HG03565 (cell line): ENCODE results near the gene NUP93.
A peak's percentile ranks its signal among the peaks of the same experiment; 100 is the strongest.

Experiments used
- ATAC-seq: cut with Tn5 transposase; IDR thresholded peaks from one replicate; pipeline ENCODE4 v1.9.1; 2021; ENCODE audit warnings: mild to moderate bottlenecking, moderate library complexity; ENCODE audit not compliant: unreplicated experiment

Gene NUP93

DNA sequence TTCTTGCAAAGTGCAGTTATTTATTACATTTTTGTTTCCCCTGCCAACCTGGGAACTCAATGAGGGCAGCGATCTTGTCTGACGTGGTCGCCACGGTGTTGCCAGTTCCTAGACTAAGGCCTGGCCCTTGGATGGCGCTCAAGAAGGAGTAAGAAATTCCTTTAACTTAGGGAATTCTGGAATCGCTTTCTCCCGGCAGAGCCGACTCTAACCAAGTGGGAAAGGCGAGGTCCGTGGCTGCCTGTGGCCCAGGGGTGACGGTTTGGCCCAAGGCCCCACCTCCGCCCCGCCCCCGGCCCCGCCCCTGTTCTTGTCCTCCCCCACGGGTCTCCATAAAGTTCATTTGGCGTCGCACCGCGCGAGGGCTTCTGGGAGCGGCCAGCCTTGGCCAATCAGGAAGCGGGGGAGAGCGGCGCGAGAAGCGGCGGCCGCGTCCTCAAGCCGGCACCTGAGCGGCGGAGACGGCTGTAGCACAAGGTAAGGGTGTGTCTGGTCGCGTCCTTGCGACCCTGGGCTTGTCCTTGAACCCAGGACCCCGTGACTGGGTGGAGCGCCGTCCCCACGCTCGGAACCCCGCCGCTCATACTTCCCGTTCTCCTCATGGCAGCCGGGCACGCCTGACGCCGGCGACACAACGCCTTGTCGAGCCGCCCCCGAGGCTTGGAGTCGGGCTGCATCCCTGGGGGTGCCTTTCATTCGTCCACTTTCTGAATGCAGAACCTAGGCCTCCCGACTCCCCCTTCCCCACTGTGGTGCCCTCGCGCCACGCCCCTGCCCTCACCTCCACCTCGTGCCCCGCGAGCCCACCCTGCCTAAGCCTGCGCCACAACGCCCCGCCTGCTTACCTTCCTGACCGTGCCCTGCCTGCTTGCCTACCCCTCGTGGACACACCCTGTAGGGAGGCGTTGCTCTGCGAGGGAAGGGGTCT is at the start of gene NUP93:
TSS of gene NUP93 (plus strand) at position 395 of the 928 bp plus-strand sequence. CDS start 18,119 bp downstream, outside the sequence.
- ATAC-seq, result peak; percentile 77

DNA sequence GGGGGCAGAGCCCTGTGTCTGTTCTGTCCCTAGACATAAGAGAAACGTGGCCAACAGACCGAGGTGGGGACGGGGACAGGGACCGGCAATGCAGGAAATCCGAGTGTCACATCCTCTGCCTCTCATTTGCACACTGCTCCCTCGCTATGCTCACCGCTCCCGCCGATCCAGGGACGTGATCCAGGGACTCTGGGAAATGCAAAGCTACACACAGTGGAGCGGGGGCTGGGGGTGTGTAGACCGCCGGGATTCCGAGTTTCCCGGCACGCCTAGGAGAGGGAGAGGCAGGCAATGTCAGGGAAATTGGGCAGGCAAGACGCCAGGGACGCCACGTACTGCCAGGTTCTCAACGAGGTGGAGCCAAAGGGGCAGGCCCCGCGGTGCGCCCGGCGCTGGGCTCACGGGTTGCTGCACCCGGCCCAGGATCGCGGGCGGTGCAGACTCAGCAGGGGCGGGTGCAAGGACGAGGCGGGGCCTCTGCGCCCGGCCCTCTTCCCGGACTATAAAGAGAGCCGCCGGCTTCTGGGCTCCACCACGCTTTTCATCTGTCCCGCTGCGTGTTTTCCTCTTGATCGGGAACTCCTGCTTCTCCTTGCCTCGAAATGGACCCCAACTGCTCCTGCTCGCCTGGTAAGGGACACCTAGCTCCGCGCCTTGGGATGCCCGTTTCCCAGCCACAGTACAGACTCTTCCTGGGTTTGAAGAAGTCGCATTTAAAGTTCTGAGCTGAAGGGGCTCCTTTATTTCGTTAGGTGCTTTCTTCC is 47.8 kb upstream of the NUP93 start, which contains the start of gene MT1X:
TSS of gene MT1X (plus strand) at position 532 of the 764 bp plus-strand sequence. CDS start at position 603, 71 bp downstream.
- ATAC-seq, result peak; percentile 94

- no peak for ATAC-seq
These were observed 47.1 kb upstream of the NUP93 start for GRCh38 chr16:56682703-56683397.

GRCh38 chr16:56683424-56684172 is 46.3 kb upstream of the NUP93 start:
- no peak for ATAC-seq

- ATAC-seq, result no peak
These were observed 45.5 kb upstream of the NUP93 start for GRCh38 chr16:56684256-56684925.

- ATAC-seq, result no peak
These were observed 44.9 kb upstream of the NUP93 start for GRCh38 chr16:56684926-56685590.

- ATAC-seq, result no peak
These were observed 43.2 kb upstream of the NUP93 start for GRCh38 chr16:56686758-56687157.

GRCh38 chr16:56688762-56689161 is 41.2 kb upstream of the NUP93 start:
- ATAC-seq, result no peak

DNA sequence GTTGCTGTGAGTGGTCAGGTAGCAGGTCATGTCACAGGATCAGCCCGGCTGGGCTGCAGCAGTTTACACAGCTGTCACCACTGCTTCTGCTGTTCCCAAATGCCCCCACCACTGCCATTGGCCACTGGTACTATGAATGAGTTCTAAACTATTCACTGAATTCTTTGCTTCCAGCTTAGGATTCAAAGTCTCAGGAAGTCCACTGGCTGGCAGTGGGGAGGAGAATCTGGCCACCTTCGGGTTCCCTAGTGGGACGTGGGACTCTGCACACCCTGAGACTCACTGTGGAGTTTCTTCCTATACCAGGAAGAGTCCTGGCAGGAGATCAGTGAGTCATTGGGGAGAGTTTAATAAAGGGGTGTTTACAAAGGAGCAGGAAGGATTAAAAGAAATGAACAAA is 40.8 kb upstream of the NUP93 start:
- no peak for ATAC-seq

- no peak for ATAC-seq
These were observed 39.4 kb upstream of the NUP93 start for GRCh38 chr16:56690420-56691122.

DNA sequence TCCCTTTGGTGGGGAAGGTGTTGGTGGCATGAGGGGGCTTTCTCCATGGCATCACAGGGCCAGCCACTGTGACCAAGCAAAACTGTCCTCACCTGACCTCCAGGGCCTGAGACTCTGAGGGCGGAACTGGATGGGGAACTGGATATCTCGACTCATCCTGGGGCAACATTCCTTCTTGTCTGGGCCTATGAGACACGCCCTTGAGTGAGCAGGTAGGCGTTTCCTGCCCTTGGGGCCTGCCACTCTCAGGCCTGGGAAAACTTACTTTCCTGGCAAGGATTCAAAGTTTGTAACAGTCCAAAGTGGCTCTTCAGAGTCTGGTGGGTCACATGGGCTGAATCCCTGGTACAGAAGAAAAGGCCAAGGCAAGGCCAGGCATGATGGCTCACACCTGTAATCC is 38.0 kb upstream of the NUP93 start:
- no peak for ATAC-seq

DNA sequence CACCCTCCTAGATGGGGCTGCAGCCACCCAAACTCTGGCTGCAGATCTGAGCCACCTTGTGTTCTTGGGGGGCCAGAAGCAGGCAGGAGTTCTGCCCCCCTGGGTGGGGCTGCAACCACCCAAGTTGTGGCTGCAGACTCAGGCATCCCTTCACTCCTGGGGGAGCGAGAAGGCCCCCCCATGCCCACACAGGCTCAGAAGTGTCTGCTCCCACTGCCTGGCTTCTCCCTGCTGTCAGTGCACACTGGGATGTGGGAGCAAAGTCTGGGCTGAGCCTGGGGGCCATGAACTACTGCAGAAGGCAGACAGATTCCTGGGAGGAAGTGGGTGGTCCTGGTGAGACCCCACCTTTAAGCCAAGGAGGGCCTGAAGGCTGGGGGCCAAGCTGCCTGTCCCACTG is 34.7 kb upstream of the NUP93 start:
- ATAC-seq, result no peak

DNA sequence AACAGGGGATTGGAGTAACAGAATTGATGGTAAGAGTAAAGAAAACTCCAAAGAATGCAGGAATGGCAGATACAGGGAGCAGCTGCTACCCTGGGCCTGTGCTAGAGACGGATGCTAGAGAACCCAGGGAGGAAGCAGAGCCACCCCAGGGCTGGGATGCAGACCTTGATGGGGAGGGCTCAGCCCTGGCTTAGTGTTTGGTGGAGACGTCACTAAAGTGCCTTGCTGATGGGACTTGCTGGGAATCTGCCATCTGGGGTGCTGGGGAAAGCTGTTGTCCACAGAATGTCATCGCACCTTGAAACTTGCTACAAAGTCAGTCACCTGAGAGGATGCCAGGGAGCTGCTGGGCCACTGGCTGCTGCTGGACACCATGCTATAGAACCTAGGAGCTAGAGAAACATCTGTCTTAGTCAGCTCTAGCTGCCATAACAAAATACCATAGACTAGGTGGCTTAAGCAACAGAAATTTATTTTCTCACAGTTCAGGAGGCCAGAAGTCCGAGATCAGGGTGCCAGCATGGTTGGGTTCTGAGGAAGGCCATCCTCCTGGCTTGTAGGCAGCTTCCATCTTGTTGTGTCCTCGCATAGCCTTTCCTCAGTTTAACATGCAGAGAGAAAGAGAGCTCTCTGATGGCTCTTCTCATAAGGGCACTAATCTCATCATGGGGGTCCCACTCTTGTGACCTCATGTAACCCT is 32.3 kb upstream of the NUP93 start:
- no peak for ATAC-seq

GRCh38 chr16:56700195-56700594 is 29.7 kb upstream of the NUP93 start:
- ATAC-seq, result no peak

GRCh38 chr16:56700631-56701030 is 29.3 kb upstream of the NUP93 start:
- no peak for ATAC-seq

- no peak for ATAC-seq
These were observed 28.4 kb upstream of the NUP93 start for GRCh38 chr16:56701534-56701933.

DNA sequence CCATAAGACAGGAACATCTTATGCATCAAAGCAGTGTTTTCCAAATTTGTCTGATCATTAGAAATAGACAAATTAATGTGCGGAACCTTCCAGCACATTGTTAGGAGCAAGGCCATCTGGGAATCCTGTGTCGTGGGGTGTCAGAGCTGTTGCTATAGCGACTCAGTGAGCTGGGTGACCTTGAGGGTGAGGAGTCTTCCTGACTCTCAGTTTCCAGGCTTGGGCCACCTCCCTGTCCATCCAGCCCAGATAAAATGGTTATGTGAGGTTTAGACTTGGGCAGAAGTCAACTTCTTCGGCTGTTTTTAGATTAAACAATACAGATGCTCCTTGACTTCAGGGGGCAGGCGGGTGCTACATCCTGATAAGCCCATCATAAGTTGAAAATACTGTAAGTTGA is 27.1 kb upstream of the NUP93 start:
- ATAC-seq, result no peak
